Activated CD8-positive, alpha-beta T cell treated with anti-CD3 and anti-CD28 coated beads, Interleukin-2, amount 10 ng/mL, durations not matched to agents 7 days and 5 days (primary cell): ENCODE data around the gene EFCAB14. TPM values are rescaled to one million over a fixed set of nuclear protein-coding genes. Genes with fewer than 3 reads are reported as not detected.
A peak's percentile ranks its signal among the peaks of the same experiment; 100 is the strongest.

Source experiments
- ATAC-seq: fragments of 150-1000 bp; cut with Tn5 transposase; one replicate; pipeline ENCODE4 v1.10.0; 2021; ENCODE audit warnings: moderate library complexity
- CTCF ChIA-PET: fragments of 350-600 bp; sonication (Branson Sonifier 250); formaldehyde crosslinking; loops from one replicate; lab custom pipeline; 2021; ENCODE audit warnings: antibody characterized with exemption; lab: Charles Lee
- POLR2A ChIA-PET: fragments of 350-600 bp; sonication (Branson Sonifier 250); formaldehyde crosslinking; loops from one replicate; lab custom pipeline; 2021; ENCODE audit warnings: antibody characterized with exemption; lab: Charles Lee
- DNase-seq: peaks from one replicate; pipeline ENCODE4 v3.0.0-alpha.2; 2020
- H3K27ac Mint-ChIP-seq: one replicate; pipeline ENCODE4 v1.8.0; 2021; ENCODE audit warnings: mild to moderate bottlenecking, mixed read lengths
- H3K27me3 Mint-ChIP-seq: one replicate; pipeline ENCODE4 v1.8.0; 2021; ENCODE audit warnings: low read depth, mixed read lengths
- H3K36me3 Mint-ChIP-seq: one replicate; pipeline ENCODE4 v1.8.0; 2021; ENCODE audit warnings: low read depth, mixed read lengths
- H3K4me1 Mint-ChIP-seq: one replicate; pipeline ENCODE4 v1.8.0; 2021; ENCODE audit warnings: low read depth, mixed read lengths
- H3K4me3 Mint-ChIP-seq: one replicate; pipeline ENCODE4 v1.8.0; 2021; ENCODE audit warnings: mild to moderate bottlenecking, mixed read lengths
- H3K9me3 Mint-ChIP-seq: one replicate; pipeline ENCODE4 v1.8.0; 2022; ENCODE audit warnings: mixed read lengths; ENCODE audit not compliant: insufficient read depth
- total RNA-seq, 2 experiments: library from RNA; stranded (reverse); gene quantifications; one replicate each; pipeline ENCODE4 v1.2.3, GENCODE V29; 2021

EFCAB14 gene
- total RNA-seq, 2 experiments from 2014 or later = 81.4 to 85.1 TPM

GRCh38 chr1:46692811-46693770 lies 25.8 kb downstream of the EFCAB14 start:
- CTCF ChIA-PET = no interaction called here

GRCh38 chr1:46691997-46692790 lies 26.7 kb downstream of the EFCAB14 start:
- Mint-ChIP-seq H3K4me3 (no peak overlapping the region), H3K4me1 (peaks cover 11% of the 10 kb centered on the region), H3K9me3 (no peaks in the 10 kb centered on the region), H3K36me3 (peaks cover 80% of the 10 kb centered on the region), H3K27me3 (no peaks in the 10 kb centered on the region), H3K27ac (no peak overlapping the region)
- ATAC-seq = no peak
- POLR2A ChIA-PET = no interaction called here
- CTCF ChIA-PET = no interaction called here
- no peak for DNase-seq

More at GRCh38 chr1:46692811-46693770, 25.8 kb downstream of the EFCAB14 start:
- no peak overlapping the region for H3K27ac Mint-ChIP-seq
- ATAC-seq (no peak), DNase-seq (no peak)
- POLR2A ChIA-PET = interaction anchor here (0.7 kb wide), 1 partner anchor 17 kb away, joined by 5 read pairs; no protein-coding TSS in a partner anchor
- no peak overlapping the region for H3K4me3 Mint-ChIP-seq
- H3K27me3 Mint-ChIP-seq = no peaks in the 10 kb centered on the region
- peaks cover 77% of the 10 kb centered on the region for H3K36me3 Mint-ChIP-seq
- no peaks in the 10 kb centered on the region for H3K9me3 Mint-ChIP-seq
- peaks cover 3% of the 10 kb centered on the region for H3K4me1 Mint-ChIP-seq

DNA sequence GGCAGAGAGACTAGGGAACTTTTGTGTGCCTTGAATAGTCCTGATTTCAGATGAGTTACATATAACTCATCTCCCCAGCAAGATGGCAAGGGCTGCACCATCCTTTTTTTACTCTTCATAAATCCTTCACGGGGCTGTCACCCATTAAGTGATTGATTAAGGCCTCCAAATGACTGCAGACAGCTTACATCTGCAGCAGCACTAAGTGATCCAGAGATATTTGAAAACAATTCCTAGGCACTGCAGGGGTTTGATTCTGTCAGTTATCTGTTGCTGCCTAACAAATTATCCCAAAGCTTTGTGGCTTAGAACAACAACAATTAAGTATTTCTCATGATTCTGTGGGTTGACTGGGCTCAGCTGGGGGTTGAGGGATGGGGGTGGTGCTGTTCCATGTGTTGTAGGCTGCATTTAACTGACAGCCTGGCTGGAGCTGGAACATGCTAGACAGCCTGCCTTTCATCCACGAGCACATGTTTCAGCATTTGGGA lies 27.9 kb downstream of the EFCAB14 start:
- DNase-seq (no peak), ATAC-seq (no peak)
- peaks cover 79% of the 10 kb centered on the region for H3K36me3 Mint-ChIP-seq
- POLR2A ChIA-PET = no interaction called here
- H3K27me3 Mint-ChIP-seq = no peaks in the 10 kb centered on the region
- no peak overlapping the region for H3K27ac Mint-ChIP-seq
- H3K4me3 Mint-ChIP-seq = no peak overlapping the region
- H3K9me3 Mint-ChIP-seq = no peaks in the 10 kb centered on the region
- CTCF ChIA-PET = no interaction called here
- peaks cover 11% of the 10 kb centered on the region for H3K4me1 Mint-ChIP-seq

DNA sequence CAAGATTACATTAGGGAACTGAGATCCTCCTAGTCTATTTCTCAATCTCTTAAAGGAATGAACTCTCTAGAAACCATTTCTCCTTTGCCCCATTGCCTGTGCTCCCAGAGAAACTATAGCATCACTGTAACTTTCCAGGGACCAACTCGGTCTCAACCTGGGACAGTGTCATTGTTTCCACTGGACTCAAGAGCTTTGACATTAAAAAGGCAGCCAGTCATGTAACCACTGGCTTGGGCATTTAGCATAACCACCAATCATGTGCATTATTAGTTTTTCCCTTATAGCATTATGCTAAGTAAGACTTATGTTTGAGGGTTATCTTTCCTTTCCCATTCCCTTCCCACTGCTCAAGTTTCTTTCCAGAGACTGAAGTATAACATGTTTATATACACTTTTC lies 29.0 kb downstream of the EFCAB14 start:
- Mint-ChIP-seq H3K27ac (no peak overlapping the region), H3K27me3 (no peaks in the 10 kb centered on the region), H3K36me3 (peaks cover 70% of the 10 kb centered on the region), H3K4me1 (peaks cover 12% of the 10 kb centered on the region), H3K9me3 (no peaks in the 10 kb centered on the region), H3K4me3 (no peak overlapping the region)
- CTCF ChIA-PET = no interaction called here
- no peak for DNase-seq
- POLR2A ChIA-PET = no interaction called here
- ATAC-seq = no peak

DNA sequence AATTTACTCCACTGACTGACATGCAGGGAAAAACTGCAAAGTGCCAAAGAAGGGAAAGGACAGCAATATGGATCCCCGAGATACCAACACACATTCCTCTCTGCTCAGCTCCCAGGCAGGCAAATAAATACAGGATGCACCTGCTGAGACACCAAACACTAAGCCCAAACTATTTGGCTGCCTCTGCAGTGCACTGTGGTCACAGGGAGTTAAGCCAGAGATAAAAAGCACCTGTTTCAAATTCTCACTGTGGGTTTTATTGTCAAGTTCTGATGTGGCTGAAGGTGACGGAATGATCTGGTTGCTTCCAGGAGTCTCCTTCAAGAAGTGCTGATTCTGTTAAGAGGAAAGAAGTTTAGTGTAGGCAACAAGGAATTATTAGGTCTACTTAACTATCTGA lies 29.6 kb downstream of the EFCAB14 start:
- ChIA-PET CTCF (no interaction called here), POLR2A (no interaction called here)
- no peaks in the 10 kb centered on the region for H3K27me3 Mint-ChIP-seq
- no peak overlapping the region for H3K27ac Mint-ChIP-seq
- DNase-seq (no peak), ATAC-seq (no peak)
- peaks cover 70% of the 10 kb centered on the region for H3K36me3 Mint-ChIP-seq
- H3K4me3 Mint-ChIP-seq = no peak overlapping the region
- H3K4me1 Mint-ChIP-seq = peaks cover 13% of the 10 kb centered on the region
- no peaks in the 10 kb centered on the region for H3K9me3 Mint-ChIP-seq

DNA sequence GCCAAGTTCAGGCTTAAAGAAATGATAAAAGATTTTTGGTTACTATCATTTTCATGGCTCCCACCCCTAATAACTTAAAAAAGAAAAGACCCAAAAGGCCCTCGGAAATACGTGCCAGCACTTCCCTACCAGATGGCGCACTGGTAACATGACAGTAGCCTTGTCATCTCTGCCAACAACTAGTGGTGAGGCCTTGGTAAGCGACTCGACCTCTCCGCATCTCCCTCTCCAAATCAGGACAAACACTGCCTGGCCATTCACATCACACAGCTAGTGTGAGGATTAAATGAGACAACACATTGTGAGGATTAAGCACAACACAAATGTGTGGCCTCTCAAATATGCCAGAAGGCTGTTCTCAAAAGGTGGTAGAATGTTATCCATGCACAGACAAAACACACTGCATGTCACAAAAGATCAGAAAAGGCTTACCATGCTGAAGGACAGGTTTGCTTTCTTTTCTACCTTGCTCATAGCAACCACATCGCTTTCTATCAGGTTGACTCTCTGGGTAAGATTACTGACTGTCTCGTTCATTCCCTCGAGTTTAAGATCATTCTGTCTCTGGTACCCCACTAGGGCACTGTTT lies 30.9 kb downstream of the EFCAB14 start:
- ChIA-PET POLR2A (no interaction called here), CTCF (interaction anchor here (1.2 kb wide), 1 partner anchor 12 kb away, joined by 4 read pairs; no protein-coding TSS in a partner anchor)
- no peaks in the 10 kb centered on the region for H3K27me3 Mint-ChIP-seq
- no peak for ATAC-seq
- DNase-seq = no peak
- peaks cover 13% of the 10 kb centered on the region for H3K4me1 Mint-ChIP-seq
- H3K4me3 Mint-ChIP-seq = no peak overlapping the region
- H3K36me3 Mint-ChIP-seq = peaks cover 72% of the 10 kb centered on the region
- H3K9me3 Mint-ChIP-seq = no peaks in the 10 kb centered on the region
- no peak overlapping the region for H3K27ac Mint-ChIP-seq

DNA sequence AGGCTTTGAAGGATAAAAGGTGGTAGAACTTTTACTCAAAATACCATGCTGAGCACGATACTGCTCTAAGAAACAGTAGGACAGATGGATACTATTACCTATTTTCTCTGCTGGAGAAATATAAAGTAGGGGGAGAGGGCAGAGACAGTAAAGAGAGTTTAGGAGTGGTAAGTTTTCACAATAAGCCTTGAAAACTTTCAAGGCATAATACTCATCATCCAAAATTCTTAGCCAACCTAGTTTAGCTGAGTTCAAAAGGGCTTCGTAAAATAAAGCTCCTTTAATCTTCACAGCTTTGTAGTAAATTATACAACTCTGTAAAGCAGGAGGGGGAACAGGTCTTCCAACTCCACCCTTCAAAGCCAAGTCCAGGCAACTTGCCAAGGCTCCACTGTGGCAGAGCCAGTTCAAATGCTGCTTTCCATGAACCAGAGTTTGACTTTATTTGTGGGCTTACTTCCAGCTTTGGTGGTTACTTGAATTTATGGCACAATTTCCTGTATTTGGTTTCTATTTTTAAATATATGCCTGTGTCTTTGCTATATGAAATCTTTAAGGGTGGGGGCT lies 31.7 kb downstream of the EFCAB14 start:
- Mint-ChIP-seq H3K36me3 (peaks cover 72% of the 10 kb centered on the region), H3K27ac (no peak overlapping the region)
- CTCF ChIA-PET = interaction anchor here (1.2 kb wide), 1 partner anchor 12 kb away, joined by 4 read pairs; no protein-coding TSS in a partner anchor

DNA sequence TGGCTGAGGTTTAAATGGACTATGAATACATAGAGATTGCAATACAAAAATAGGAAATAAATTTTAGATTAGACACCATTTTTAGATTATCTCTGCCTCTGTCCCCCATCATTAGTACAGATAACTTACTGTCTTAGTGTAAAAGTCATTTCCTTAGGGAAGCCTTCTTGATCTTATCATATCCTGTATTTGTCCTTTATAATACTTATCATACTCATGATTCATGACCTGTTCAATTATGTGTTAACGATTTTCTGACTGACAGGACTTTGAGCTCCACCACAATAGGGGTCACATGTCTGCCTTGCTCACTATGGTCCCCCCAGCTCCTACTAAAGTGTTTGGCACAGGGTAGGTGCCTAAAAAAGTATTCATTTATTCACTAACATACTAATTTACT lies 32.7 kb downstream of the EFCAB14 start:
- ChIA-PET POLR2A (no interaction called here), CTCF (no interaction called here)
- Mint-ChIP-seq H3K36me3 (peaks cover 71% of the 10 kb centered on the region), H3K9me3 (no peaks in the 10 kb centered on the region), H3K27me3 (no peaks in the 10 kb centered on the region), H3K4me1 (peaks cover 13% of the 10 kb centered on the region), H3K27ac (no peak overlapping the region), H3K4me3 (no peak overlapping the region)
- DNase-seq (no peak), ATAC-seq (no peak)

More for the DNA sequence above, 31.7 kb downstream of the EFCAB14 start:
- Mint-ChIP-seq H3K27me3 (no peaks in the 10 kb centered on the region), H3K4me1 (peaks cover 13% of the 10 kb centered on the region), H3K9me3 (no peaks in the 10 kb centered on the region), H3K4me3 (no peak overlapping the region)
- no peak for DNase-seq
- POLR2A ChIA-PET = no interaction called here
- ATAC-seq = no peak

DNA sequence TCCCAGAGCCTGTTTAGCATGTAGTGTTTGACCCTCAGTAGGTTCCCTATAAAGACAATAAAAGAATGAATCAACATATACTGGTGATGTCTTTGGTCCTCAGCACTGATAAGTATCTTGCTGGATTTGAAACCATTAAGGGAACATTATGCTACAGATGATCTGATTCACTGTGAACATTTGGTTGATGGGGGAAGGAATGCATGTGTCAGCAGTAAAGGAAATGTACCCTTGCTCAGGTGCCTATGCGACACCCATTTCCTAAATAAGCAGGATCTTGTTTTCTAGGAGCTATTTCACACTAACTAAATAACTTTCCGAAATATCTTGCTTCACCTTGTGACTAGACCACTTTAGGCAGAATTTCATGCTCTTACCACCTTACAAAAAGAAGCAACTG lies 34.2 kb downstream of the EFCAB14 start:
- Mint-ChIP-seq H3K4me3 (no peak overlapping the region), H3K4me1 (peaks cover 13% of the 10 kb centered on the region), H3K36me3 (peaks cover 73% of the 10 kb centered on the region), H3K27me3 (no peaks in the 10 kb centered on the region), H3K27ac (no peak overlapping the region), H3K9me3 (no peaks in the 10 kb centered on the region)
- CTCF ChIA-PET = interaction anchor here (0.9 to 1.3 kb wide), 4 partner anchors 8 to 155 kb away, joined by 3 to 4 read pairs (median 3); no protein-coding TSS in a partner anchor
- POLR2A ChIA-PET = no interaction called here
- DNase-seq (no peak), ATAC-seq (no peak)

- POLR2A ChIA-PET = interaction anchor here (0.6 kb wide), 1 partner anchor 14 kb away, joined by 3 read pairs; no protein-coding TSS in a partner anchor
- Mint-ChIP-seq H3K27me3 (no peaks in the 10 kb centered on the region), H3K27ac (peak overlapping the region; percentile 1), H3K36me3 (peaks cover 71% of the 10 kb centered on the region), H3K9me3 (no peaks in the 10 kb centered on the region), H3K4me3 (no peak overlapping the region), H3K4me1 (peaks cover 8% of the 10 kb centered on the region)
- CTCF ChIA-PET = no interaction called here
- ATAC-seq (no peak), DNase-seq (no peak)
These were observed 36.9 kb downstream of the EFCAB14 start for GRCh38 chr1:46682064-46682463.
